Omental fat pad (tissue), 4 donors: ENCODE results near the gene PPP1R1C. TPM values are rescaled to one million over a fixed set of nuclear protein-coding genes. Genes with fewer than 3 reads are reported as not detected.

Source experiments
- ATAC-seq: fragments of 150-250 bp; one replicate; pipeline ENCODE4 v1.9.1; 2016; ENCODE audit warnings: mild to moderate bottlenecking, moderate library complexity; ENCODE audit not compliant: low FRiP score
- DNase-seq: peaks from one replicate; pipeline ENCODE4 v3.0.0-alpha.2; 2019; ENCODE audit warnings: low spot score
- total RNA-seq, 4 donors: library from RNA; depleted of rRNA; stranded (reverse); fragments of >200 nt; gene quantifications; one replicate each; pipeline ENCODE4 v1.1.0, GENCODE V29; 2016
- TF ChIP-seq, protein P1 (sequence below), 3 donors: fragments of 450-650 bp; IDR thresholded peaks; one replicate each; pipeline ENCODE4 v1.5.1; 2016 to 2017; ENCODE audit warnings: antibody characterized with exemption in 3 of 3, mild to moderate bottlenecking in 3 of 3, moderate library complexity in 2 of 3

The PPP1R1C gene
- total RNA-seq, 4 donors from 2014 or later: 1.1 to 1.3 TPM; not detected in 2

DNA sequence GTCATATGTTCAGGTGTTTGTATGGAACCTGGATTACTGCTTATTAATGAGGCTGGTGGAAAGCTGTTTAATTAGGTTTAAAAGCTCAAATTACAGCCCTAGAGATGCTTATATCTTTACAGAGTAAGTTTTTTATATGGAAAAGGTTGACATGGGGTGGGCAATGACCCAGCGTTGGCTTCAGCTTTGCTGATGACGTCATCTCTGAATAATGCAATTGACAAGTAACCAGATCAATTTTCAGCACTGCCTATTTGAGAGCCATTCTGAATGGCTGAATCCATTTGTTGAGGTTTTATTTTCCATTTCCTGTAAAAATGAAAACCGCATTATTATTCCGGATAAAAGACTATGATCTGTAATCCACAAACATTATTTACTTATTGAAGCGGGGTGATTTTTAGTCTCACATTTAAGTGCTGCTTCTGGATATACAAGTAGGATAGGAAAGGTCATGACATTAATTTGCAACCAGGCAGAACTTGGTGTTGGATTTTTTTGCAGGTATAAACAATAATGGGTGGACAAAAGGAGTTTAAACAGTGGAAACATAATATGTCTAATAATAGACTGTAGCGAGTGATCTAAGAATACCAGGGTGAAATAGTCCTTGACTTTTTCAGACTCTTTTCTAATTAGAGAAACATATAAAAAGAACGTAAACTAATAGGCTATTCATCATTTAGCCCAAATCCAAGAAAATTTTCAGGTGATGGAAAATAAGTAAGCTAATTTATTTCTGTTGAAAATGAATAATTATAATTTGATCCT is 2.7 kb downstream of the PPP1R1C start:
- TF ChIP-seq, protein P1, sequence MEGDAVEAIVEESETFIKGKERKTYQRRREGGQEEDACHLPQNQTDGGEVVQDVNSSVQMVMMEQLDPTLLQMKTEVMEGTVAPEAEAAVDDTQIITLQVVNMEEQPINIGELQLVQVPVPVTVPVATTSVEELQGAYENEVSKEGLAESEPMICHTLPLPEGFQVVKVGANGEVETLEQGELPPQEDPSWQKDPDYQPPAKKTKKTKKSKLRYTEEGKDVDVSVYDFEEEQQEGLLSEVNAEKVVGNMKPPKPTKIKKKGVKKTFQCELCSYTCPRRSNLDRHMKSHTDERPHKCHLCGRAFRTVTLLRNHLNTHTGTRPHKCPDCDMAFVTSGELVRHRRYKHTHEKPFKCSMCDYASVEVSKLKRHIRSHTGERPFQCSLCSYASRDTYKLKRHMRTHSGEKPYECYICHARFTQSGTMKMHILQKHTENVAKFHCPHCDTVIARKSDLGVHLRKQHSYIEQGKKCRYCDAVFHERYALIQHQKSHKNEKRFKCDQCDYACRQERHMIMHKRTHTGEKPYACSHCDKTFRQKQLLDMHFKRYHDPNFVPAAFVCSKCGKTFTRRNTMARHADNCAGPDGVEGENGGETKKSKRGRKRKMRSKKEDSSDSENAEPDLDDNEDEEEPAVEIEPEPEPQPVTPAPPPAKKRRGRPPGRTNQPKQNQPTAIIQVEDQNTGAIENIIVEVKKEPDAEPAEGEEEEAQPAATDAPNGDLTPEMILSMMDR (IDR thresholded peaks at IDR 0.05): no peak
- ATAC-seq: no peak
- DNase-seq: no peak

DNA sequence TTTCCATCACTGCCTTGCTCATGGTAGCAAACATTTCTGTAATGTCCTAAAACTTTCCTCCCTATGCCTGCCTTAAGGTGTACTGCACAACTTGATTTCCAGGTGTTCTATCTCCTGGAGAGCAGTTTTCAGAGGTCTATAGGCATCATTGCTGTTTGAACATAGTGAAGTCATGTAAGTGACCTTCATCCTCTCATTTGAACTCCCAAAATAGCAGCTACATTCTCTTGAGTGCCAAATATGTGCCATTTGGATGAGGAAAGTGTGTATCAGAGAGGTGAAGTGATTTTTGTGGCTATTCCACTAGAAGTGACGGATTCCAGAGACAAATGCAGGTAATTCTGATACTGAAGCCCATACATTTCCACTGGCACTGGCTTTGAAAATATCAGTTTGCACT is 3.4 kb downstream of the PPP1R1C start:
- TF ChIP-seq, protein P1 (IDR thresholded peaks at IDR 0.05): no peak
- DNase-seq (no peak), ATAC-seq (no peak)

GRCh38 chr2:181991171-181991885 is 5.7 kb downstream of the PPP1R1C start:
- DNase-seq (no peak), ATAC-seq (no peak)
- TF ChIP-seq, protein P1 (IDR thresholded peaks at IDR 0.05): no peak

GRCh38 chr2:181992776-181993175 is 7.1 kb downstream of the PPP1R1C start:
- TF ChIP-seq, protein P1 (IDR thresholded peaks at IDR 0.05): no peak
- no peak for ATAC-seq
- no peak for DNase-seq

- TF ChIP-seq, protein P1 (IDR thresholded peaks at IDR 0.05): no peak
- ATAC-seq (no peak), DNase-seq (no peak)
These were observed 9.6 kb downstream of the PPP1R1C start for GRCh38 chr2:181995289-181995688.

- TF ChIP-seq, protein P1 (IDR thresholded peaks at IDR 0.05): no peak
- no peak for DNase-seq
- no peak for ATAC-seq
These were observed 12.6 kb downstream of the PPP1R1C start for GRCh38 chr2:181998041-181998835.
